ENCODE data around the gene CUL5. TPM values are rescaled to one million over a fixed set of nuclear protein-coding genes. Genes with fewer than 3 reads are reported as not detected.
"Not testable (repeated sequence)": the region's sequence is repeated elsewhere in the genome, so short reads cannot be mapped to it uniquely, and the experiment has no call there.

Gene CUL5
- total RNA-seq, 1 donor from 2014 or later, result 28.7 TPM

DNA sequence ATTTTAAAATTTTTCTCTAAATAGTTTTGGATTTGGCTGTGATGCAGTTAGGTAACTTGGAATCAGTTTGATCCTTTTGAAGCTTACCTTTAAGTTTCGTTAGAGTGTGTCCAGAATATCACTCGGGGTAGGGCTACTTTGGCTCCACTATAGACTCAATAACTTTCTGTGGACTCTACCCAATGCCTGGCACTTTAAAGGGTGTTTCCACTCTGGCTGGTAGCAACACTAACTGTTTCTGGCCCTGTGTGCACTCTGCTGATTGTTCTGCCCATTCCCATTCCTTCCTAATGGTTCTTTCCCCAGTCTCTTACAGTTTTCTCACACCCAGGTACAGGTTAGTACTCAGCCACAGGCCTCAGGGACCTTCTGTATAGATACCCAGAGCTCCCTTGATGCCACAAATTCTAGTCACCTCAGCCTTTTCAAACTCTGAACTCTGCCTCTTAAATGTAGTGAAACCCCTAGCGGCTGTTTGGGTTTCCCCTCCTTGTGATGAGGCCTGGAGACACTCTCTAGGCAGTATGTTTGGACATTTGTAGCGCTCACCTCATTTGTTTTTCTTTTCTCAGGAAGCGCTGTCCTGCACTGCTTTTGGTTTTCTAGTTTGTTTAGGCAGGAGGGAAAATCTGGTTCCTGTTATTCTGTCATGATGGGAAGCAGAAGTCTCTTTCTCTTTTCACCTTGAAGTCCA lies 16.8 kb downstream of the CUL5 start:
- DNase-seq (ENCODE audit: low read depth) (no peak), FAIRE-seq (no peak)
- H3K36me3 ChIP-seq (ENCODE audit: control insufficient read depth, insufficient read depth, low read length), result no peaks in the 10 kb centered on the region
- H3K4me3 ChIP-seq (ENCODE audit: low read depth, low read length), result no peak overlapping the region
- TF ChIP-seq, protein P1, sequence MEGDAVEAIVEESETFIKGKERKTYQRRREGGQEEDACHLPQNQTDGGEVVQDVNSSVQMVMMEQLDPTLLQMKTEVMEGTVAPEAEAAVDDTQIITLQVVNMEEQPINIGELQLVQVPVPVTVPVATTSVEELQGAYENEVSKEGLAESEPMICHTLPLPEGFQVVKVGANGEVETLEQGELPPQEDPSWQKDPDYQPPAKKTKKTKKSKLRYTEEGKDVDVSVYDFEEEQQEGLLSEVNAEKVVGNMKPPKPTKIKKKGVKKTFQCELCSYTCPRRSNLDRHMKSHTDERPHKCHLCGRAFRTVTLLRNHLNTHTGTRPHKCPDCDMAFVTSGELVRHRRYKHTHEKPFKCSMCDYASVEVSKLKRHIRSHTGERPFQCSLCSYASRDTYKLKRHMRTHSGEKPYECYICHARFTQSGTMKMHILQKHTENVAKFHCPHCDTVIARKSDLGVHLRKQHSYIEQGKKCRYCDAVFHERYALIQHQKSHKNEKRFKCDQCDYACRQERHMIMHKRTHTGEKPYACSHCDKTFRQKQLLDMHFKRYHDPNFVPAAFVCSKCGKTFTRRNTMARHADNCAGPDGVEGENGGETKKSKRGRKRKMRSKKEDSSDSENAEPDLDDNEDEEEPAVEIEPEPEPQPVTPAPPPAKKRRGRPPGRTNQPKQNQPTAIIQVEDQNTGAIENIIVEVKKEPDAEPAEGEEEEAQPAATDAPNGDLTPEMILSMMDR (IDR thresholded peaks at IDR 0.05; ENCODE audit: insufficient read depth, low read length, severe bottlenecking), result no peak
- H3K27me3 ChIP-seq (ENCODE audit: control insufficient read depth, insufficient read depth, low read length), result no peaks in the 10 kb centered on the region

DNA sequence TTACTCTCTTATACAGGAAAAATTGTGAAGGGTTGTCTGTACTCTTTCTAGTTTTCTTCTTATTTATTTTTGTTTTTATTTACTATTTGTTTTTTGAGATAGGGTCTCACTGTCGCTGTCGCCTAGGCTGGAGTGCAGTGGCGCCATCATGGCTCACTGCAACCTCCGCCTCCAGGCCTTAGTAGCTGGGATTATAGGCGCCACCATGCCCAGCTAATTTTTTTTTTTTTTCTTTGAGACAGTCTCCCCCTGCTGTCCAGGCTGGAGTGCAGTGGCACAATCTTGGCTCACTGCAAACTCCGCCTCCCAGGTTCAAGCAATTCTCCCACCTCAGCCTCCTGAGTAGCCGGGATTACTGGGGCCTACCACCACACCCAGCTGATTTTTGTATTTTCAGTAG lies 18.4 kb downstream of the CUL5 start:
- no peak overlapping the region for H3K4me3 ChIP-seq (ENCODE audit: low read depth, low read length)
- DNase-seq (ENCODE audit: low read depth), result no peak
- TF ChIP-seq, protein P1 (IDR thresholded peaks at IDR 0.05; ENCODE audit: insufficient read depth, low read length, severe bottlenecking), result no peak
- H3K36me3 ChIP-seq (ENCODE audit: control insufficient read depth, insufficient read depth, low read length), result no peaks in the 10 kb centered on the region
- no peaks in the 10 kb centered on the region for H3K27me3 ChIP-seq (ENCODE audit: control insufficient read depth, insufficient read depth, low read length)
- no peak for FAIRE-seq

GRCh38 chr11:108028822-108029441 lies 20.2 kb downstream of the CUL5 start:
- H3K36me3 ChIP-seq (ENCODE audit: control insufficient read depth, insufficient read depth, low read length); H3K27me3 ChIP-seq (ENCODE audit: control insufficient read depth, insufficient read depth, low read length); H3K4me3 ChIP-seq (ENCODE audit: low read depth, low read length); FAIRE-seq; DNase-seq (ENCODE audit: low read depth): not testable (repeated sequence)

DNA sequence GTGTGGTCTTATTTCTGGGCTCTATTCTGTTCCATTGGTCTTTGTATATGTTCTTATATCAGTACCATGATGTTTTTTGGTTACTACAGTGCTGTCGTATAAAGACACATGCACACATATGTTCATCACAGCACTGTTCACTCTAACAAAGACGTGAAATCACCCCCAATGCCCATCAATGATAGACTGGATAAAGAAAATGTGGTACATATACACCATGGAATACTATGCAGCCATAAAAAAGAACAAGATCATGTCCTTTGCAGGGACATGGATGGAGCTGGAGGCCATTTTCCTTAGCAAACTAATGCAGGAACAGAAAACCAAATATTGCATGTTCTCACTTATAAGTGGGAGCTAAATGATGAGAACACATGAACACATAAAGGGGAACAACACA lies 22.9 kb downstream of the CUL5 start:
- not testable (repeated sequence) for H3K4me3 ChIP-seq (ENCODE audit: low read depth, low read length); H3K36me3 ChIP-seq (ENCODE audit: control insufficient read depth, insufficient read depth, low read length); DNase-seq (ENCODE audit: low read depth); FAIRE-seq; H3K27me3 ChIP-seq (ENCODE audit: control insufficient read depth, insufficient read depth, low read length)

GRCh38 chr11:108032800-108033199 lies 24.1 kb downstream of the CUL5 start:
- no peak overlapping the region for H3K4me3 ChIP-seq (ENCODE audit: low read depth, low read length)
- H3K36me3 ChIP-seq (ENCODE audit: control insufficient read depth, insufficient read depth, low read length), result peaks cover 6% of the 10 kb centered on the region
- DNase-seq (ENCODE audit: low read depth) (no peak), FAIRE-seq (no peak)
- no peaks in the 10 kb centered on the region for H3K27me3 ChIP-seq (ENCODE audit: control insufficient read depth, insufficient read depth, low read length)
- TF ChIP-seq, protein P1 (IDR thresholded peaks at IDR 0.05; ENCODE audit: insufficient read depth, low read length, severe bottlenecking), result no peak

DNA sequence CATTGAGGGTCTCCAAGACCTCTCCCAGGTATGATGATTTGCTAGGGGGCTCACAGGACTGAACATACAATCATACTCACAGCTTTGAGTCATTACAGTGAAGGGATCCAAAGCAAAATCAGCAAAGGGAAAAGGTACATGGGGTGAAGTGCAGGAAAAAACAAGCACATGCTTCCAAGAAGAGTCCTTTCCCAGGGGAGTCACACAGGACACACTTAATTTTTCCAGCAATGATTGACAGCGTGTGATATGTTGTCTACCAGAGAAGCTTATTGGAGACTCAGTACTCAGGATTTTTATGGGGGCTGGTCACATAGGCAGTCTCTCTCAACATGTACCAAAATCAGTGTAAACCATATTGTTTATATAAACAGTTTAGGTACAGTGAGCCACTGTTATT lies 25.3 kb downstream of the CUL5 start:
- TF ChIP-seq, protein P1 (IDR thresholded peaks at IDR 0.05; ENCODE audit: insufficient read depth, low read length, severe bottlenecking), result no peak
- no peak for DNase-seq (ENCODE audit: low read depth)
- H3K4me3 ChIP-seq (ENCODE audit: low read depth, low read length), result no peak overlapping the region
- no peaks in the 10 kb centered on the region for H3K27me3 ChIP-seq (ENCODE audit: control insufficient read depth, insufficient read depth, low read length)
- peaks cover 6% of the 10 kb centered on the region for H3K36me3 ChIP-seq (ENCODE audit: control insufficient read depth, insufficient read depth, low read length)
- no peak for FAIRE-seq

GRCh38 chr11:108034952-108035351 lies 26.3 kb downstream of the CUL5 start:
- FAIRE-seq (no peak), DNase-seq (ENCODE audit: low read depth) (no peak)
- TF ChIP-seq, protein P1 (IDR thresholded peaks at IDR 0.05; ENCODE audit: insufficient read depth, low read length, severe bottlenecking), result no peak
- Histone ChIP-seq H3K36me3 (ENCODE audit: control insufficient read depth, insufficient read depth, low read length) (peaks cover 6% of the 10 kb centered on the region), H3K27me3 (ENCODE audit: control insufficient read depth, insufficient read depth, low read length) (no peaks in the 10 kb centered on the region), H3K4me3 (ENCODE audit: low read depth, low read length) (no peak overlapping the region)
